GM12891 (cell line): ENCODE measurements around the gene MEIKIN.

ENCODE experiments used
- PAX5 ChIP-seq: IDR thresholded peaks from 2 replicates; pipeline ENCODE4 v1.6.1; 2011; ENCODE audit warnings: low read length, moderate library complexity, mild to moderate bottlenecking; ENCODE audit not compliant: insufficient read depth, severe bottlenecking
- POLR2A ChIP-seq: IDR thresholded peaks from 2 replicates; pipeline ENCODE4 v1.6.1; 2011; ENCODE audit warnings: low read depth, low read length, control low read depth
- POLR2AphosphoS5 ChIP-seq: IDR thresholded peaks from 2 replicates; pipeline ENCODE4 v1.6.1; 2011; ENCODE audit warnings: low read depth, low read length, control low read depth
- SPI1 ChIP-seq: IDR thresholded peaks from 2 replicates; pipeline ENCODE4 v1.6.1; 2011; ENCODE audit warnings: low read depth, low read length, control low read depth
- TAF1 ChIP-seq: IDR thresholded peaks from 2 replicates; pipeline ENCODE4 v1.6.1; 2011; ENCODE audit warnings: low read depth, low read length, control low read depth

DNA sequence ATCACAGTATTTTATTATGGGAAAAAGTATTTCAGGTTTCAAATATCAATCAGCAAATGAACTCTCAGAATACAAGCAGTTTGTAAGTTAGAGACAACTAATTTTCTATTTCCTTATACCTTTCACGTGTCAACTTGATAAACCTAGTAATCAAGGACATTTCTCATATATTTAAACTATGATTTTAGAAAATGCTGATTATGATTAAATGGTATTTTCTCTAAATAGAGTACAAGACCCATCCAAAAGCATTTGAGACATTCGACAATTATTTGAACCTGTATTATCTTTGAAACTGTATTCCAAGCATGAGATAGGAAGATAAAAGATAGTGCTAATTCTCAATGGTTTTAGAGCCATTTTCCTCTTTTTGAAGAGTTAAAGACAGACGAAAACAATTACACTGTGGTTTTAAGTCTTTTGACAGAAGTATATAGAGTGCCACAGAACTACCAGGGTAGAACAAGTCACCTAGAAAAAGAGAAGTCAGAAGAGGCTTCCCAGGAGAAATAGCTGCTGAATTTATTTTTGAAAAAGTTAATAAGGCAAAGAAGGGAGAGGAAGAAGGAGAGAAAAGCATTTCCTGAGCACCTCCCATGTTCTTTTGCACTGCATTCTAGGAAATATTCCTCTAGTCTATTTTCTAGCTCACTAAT lies 5.6 kb downstream of the MEIKIN start:
- no peak for TF ChIP-seq POLR2A
- TF ChIP-seq TAF1: no peak
- no peak for TF ChIP-seq POLR2AphosphoS5
- TF ChIP-seq PAX5: no peak
- TF ChIP-seq SPI1: no peak
